K562 (cell line): ENCODE data around the gene LIN28B. TPM values are rescaled to one million over a fixed set of nuclear protein-coding genes. Genes with fewer than 3 reads are reported as not detected.

Experiments
- HDAC1 ChIP-seq, 2 experiments: fragments of 450-650 bp; IDR thresholded peaks; 2 replicates each; pipeline ENCODE4 v1.6.1; 2016 to 2017; ENCODE audit warnings: inconsistent platforms in 1 of 2, mild to moderate bottlenecking in 1 of 2, moderate library complexity in 1 of 2
- ILK ChIP-seq: fragments of 450-650 bp; IDR thresholded peaks from 2 replicates; pipeline ENCODE4 v1.6.1; 2016; ENCODE audit warnings: missing genetic modification characterization, low read depth, mild to moderate bottlenecking, missing compliant biosample characterization, moderate library complexity, borderline replicate concordance
- KDM1A ChIP-seq, 2 experiments: fragments of 450-650 bp; IDR thresholded peaks; 2 replicates each; pipeline ENCODE4 v1.6.1; 2016; ENCODE audit warnings: mild to moderate bottlenecking in 2 of 2
- NCOA6 ChIP-seq: fragments of 450-650 bp; IDR thresholded peaks from 2 replicates; pipeline ENCODE4 v1.6.1; 2017; ENCODE audit warnings: mild to moderate bottlenecking
- PML ChIP-seq: IDR thresholded peaks from 2 replicates; pipeline ENCODE4 v1.6.1; 2012; ENCODE audit warnings: low read length, inconsistent platforms
- RAD21 ChIP-seq, 2 experiments: fragments of 250-450 bp in 1 of 2; fragments of 450-650 bp in 1 of 2; sonication (Bioruptor Pico) in 1 of 2; formaldehyde crosslinking in 1 of 2; IDR thresholded peaks in 1 of 2; conservative IDR thresholded peaks in 1 of 2; 2 replicates each; pipeline versions ENCODE4 v1.4.0 to v1.8.0; 2020 to 2022; ENCODE audit warnings: mild to moderate bottlenecking in 2 of 2, moderate library complexity in 1 of 2
- RFX1 ChIP-seq: fragments of 450-650 bp; IDR thresholded peaks from 2 replicates; pipeline ENCODE4 v1.6.1; 2016; ENCODE audit warnings: mild to moderate bottlenecking, moderate library complexity
- RFX7 ChIP-seq: fragments of 250-450 bp; sonication (Bioruptor Pico); IDR thresholded peaks from 2 replicates; pipeline ENCODE4 v1.5.1; 2021; ENCODE audit warnings: mild to moderate bottlenecking
- polyA plus RNA-seq, 8 experiments: library from polyadenylated mRNA; depleted of rRNA in 4 of 8; stranded (reverse) in 5 of 8; unstranded in 3 of 8; fragments of >200 nt; fragmentation: Nextera tagmentation in 2 of 8; fragmentation: Illumina TruSeq in 1 of 8; extraction: Ambion mirVana in 2 of 8; extraction: Trizol in 1 of 8; gene quantifications; 2 replicates each; pipeline versions ENCODE4 v1.2.1 to v1.2.3, GENCODE V29; 2011 to 2014; ENCODE audit warnings: inconsistent platforms in 1 of 8, missing spikeins in 1 of 8
- total RNA-seq, 7 experiments: library from RNA; depleted of rRNA in 6 of 7; stranded (reverse); fragments of >200 nt in 6 of 7; fragmentation: Illumina TruSeq in 2 of 7; extraction: Trizol in 2 of 7; gene quantifications; 2 replicates each; pipeline versions ENCODE4 v1.2.1 to v1.2.3, GENCODE V29; 2011 to 2021; ENCODE audit warnings: low replicate concordance in 1 of 7
- TF ChIP-seq, protein P1 (sequence below): fragments of 450-650 bp; IDR thresholded peaks from 2 replicates; pipeline ENCODE4 v1.6.1; 2016; ENCODE audit warnings: mild to moderate bottlenecking
- TF ChIP-seq, protein P2 (sequence below): sonication (generic); formaldehyde crosslinking; IDR thresholded peaks from 2 replicates; pipeline ENCODE4 v1.5.0; 2020; ENCODE audit warnings: missing genetic modification reagents
- TF ChIP-seq, protein P3 (sequence below): fragments of 150-350 bp; conservative IDR thresholded peaks from 2 replicates; pipeline ENCODE4 v1.6.1; 2014; ENCODE audit warnings: low read length

The LIN28B gene
- total and polyA plus RNA-seq, 9 of the 15 experiments (the other 6 are each of a cell fraction or from before 2014, with no cell fraction given): 20.9 to 77.3 (median 42.1) TPM

DNA sequence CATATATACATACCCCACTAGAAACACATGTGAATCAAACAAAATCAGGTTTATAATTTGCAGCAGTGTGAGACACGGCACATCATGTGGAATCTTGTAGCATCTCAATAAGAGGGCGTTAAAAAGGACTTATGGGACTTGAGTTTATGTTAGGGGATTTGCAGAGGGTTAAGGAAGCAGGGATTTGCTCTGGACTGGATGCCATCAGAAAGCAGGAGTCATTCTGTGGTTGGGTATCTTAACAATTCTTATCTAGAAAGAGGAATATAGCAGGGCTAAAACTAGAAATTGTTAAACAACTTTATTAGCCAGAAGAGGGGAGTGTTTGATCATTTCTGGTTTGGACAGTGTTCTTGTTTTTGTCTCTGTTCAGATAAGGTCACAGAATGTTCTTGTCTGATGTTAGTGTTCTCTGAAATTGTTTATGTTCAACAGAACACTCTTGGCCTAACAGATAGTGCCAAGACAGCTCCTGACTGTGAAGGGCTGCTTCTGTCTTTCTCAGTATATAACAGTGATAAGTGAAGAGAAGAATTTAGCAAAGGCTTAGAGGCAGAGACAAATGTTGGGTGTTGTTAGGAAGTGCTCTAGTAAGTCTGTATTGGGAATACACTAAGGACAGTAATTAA lies 39.2 kb downstream of the LIN28B start (continued):
- TF ChIP-seq, protein P1, sequence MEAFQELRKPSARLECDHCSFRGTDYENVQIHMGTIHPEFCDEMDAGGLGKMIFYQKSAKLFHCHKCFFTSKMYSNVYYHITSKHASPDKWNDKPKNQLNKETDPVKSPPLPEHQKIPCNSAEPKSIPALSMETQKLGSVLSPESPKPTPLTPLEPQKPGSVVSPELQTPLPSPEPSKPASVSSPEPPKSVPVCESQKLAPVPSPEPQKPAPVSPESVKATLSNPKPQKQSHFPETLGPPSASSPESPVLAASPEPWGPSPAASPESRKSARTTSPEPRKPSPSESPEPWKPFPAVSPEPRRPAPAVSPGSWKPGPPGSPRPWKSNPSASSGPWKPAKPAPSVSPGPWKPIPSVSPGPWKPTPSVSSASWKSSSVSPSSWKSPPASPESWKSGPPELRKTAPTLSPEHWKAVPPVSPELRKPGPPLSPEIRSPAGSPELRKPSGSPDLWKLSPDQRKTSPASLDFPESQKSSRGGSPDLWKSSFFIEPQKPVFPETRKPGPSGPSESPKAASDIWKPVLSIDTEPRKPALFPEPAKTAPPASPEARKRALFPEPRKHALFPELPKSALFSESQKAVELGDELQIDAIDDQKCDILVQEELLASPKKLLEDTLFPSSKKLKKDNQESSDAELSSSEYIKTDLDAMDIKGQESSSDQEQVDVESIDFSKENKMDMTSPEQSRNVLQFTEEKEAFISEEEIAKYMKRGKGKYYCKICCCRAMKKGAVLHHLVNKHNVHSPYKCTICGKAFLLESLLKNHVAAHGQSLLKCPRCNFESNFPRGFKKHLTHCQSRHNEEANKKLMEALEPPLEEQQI: no peak
- no peak for TF ChIP-seq PML
- TF ChIP-seq RFX7 (CRISPR knock-in tag): no peak
- TF ChIP-seq RFX1: no peak
- TF ChIP-seq RAD21 (CRISPR knock-in tag; conservative IDR thresholded peaks at IDR 0.05 in 1 of 2, IDR thresholded peaks at IDR 0.05 in 1 of 2): peak; percentile 69 to 79
- TF ChIP-seq ILK (tag): no peak
- TF ChIP-seq, protein P2, sequence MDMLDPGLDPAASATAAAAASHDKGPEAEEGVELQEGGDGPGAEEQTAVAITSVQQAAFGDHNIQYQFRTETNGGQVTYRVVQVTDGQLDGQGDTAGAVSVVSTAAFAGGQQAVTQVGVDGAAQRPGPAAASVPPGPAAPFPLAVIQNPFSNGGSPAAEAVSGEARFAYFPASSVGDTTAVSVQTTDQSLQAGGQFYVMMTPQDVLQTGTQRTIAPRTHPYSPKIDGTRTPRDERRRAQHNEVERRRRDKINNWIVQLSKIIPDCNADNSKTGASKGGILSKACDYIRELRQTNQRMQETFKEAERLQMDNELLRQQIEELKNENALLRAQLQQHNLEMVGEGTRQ (CRISPR knock-in tag): no peak
- TF ChIP-seq, protein P3, sequence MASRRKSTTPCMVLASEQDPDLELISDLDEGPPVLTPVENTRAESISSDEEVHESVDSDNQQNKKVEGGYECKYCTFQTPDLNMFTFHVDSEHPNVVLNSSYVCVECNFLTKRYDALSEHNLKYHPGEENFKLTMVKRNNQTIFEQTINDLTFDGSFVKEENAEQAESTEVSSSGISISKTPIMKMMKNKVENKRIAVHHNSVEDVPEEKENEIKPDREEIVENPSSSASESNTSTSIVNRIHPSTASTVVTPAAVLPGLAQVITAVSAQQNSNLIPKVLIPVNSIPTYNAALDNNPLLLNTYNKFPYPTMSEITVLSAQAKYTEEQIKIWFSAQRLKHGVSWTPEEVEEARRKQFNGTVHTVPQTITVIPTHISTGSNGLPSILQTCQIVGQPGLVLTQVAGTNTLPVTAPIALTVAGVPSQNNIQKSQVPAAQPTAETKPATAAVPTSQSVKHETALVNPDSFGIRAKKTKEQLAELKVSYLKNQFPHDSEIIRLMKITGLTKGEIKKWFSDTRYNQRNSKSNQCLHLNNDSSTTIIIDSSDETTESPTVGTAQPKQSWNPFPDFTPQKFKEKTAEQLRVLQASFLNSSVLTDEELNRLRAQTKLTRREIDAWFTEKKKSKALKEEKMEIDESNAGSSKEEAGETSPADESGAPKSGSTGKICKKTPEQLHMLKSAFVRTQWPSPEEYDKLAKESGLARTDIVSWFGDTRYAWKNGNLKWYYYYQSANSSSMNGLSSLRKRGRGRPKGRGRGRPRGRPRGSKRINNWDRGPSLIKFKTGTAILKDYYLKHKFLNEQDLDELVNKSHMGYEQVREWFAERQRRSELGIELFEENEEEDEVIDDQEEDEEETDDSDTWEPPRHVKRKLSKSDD: no peak
- peak; percentile 43 to 54; a peak in 3 of 4 replicates for TF ChIP-seq KDM1A (IDR thresholded peaks at IDR 0.05)
- TF ChIP-seq HDAC1 (IDR thresholded peaks at IDR 0.05): 0 out of 4 replicates have a peak, but pooled peaks of 1 of the 2 experiments have one; percentile 28
- no peak for TF ChIP-seq NCOA6
- TF ChIP-seq, all 486 proteins: peak for 23
